ENCODE measurements around the gene TTC7B. TPM values are rescaled to one million over a fixed set of nuclear protein-coding genes. Genes with fewer than 3 reads are reported as not detected.
A peak's percentile ranks its signal among the peaks of the same experiment; 100 is the strongest.

Gene TTC7B
- total and polyA plus RNA-seq, 2 donors (not counting 1 experiment from before 2014, with no cell fraction given), result 18.8 to 37.5 TPM

DNA sequence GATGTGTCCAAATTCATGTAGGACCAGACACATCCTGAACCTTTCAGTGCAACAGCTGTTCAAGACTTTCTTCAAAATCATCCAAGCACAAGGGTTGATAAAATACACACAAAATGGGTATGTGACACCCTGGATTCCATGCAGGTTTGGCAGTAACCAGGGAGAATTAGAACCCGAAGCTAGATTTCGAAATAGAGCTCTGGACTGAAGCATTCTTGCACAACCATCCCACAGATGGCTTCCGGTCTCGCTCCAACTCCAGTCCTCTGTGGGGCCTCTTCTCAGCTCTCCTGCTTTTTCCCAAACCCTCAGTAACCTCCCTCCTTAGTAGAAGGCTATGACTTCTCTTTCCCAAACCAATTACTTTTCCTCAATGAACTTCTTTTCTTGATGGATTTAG, 171.3 kb downstream of the TTC7B start:
- H2AFZ ChIP-seq (ENCODE audit: low read length), result no peak overlapping the region
- no peaks in the 10 kb centered on the region for H3K27me3 ChIP-seq (ENCODE audit: control insufficient read depth, insufficient read depth, low read length)
- H3K4me1 ChIP-seq (ENCODE audit: control insufficient read depth, extremely low read depth, insufficient read depth, low read length), result no peaks in the 10 kb centered on the region
- no peak for TF ChIP-seq EZH2 (IDR thresholded peaks at IDR 0.05; ENCODE audit: low read length, missing control alignments)
- TF ChIP-seq, protein P1, sequence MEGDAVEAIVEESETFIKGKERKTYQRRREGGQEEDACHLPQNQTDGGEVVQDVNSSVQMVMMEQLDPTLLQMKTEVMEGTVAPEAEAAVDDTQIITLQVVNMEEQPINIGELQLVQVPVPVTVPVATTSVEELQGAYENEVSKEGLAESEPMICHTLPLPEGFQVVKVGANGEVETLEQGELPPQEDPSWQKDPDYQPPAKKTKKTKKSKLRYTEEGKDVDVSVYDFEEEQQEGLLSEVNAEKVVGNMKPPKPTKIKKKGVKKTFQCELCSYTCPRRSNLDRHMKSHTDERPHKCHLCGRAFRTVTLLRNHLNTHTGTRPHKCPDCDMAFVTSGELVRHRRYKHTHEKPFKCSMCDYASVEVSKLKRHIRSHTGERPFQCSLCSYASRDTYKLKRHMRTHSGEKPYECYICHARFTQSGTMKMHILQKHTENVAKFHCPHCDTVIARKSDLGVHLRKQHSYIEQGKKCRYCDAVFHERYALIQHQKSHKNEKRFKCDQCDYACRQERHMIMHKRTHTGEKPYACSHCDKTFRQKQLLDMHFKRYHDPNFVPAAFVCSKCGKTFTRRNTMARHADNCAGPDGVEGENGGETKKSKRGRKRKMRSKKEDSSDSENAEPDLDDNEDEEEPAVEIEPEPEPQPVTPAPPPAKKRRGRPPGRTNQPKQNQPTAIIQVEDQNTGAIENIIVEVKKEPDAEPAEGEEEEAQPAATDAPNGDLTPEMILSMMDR (conservative IDR thresholded peaks at IDR 0.05 in 1 of 2, IDR thresholded peaks at IDR 0.05 in 1 of 2; ENCODE audit: low read depth in 1 of 2, low read length in 2 of 2), result no peak
- H3K79me2 ChIP-seq (ENCODE audit: control insufficient read depth, insufficient read depth, low read length), result no peaks in the 10 kb centered on the region
- peak; percentile 55 to 90 for DNase-seq (ENCODE audit: low read depth in 2 of 2)
- no peak overlapping the region for H3K27ac ChIP-seq (ENCODE audit: insufficient read depth, low read length)
- H4K20me1 ChIP-seq (ENCODE audit: control insufficient read depth, extremely low read depth, insufficient read depth, low read length), result no peaks in the 10 kb centered on the region
- no peak overlapping the region for H3K9ac ChIP-seq (ENCODE audit: insufficient read depth, low read length)
- H3K4me3 ChIP-seq (replicated peaks in 1 of 4; ENCODE audit: control extremely low read depth in 1 of 4, insufficient read depth in 1 of 4, low read depth in 3 of 4, low read length in 4 of 4), result no peak overlapping the region
- no peaks in the 10 kb centered on the region for H3K9me3 ChIP-seq (ENCODE audit: control insufficient read depth, insufficient read depth, low read depth, low read length)
- H3K4me2 ChIP-seq (ENCODE audit: extremely low read depth, insufficient read depth, low read length), result no peak overlapping the region
- no peaks in the 10 kb centered on the region for H3K36me3 ChIP-seq (ENCODE audit: control insufficient read depth, insufficient read depth, low read length)

DNA sequence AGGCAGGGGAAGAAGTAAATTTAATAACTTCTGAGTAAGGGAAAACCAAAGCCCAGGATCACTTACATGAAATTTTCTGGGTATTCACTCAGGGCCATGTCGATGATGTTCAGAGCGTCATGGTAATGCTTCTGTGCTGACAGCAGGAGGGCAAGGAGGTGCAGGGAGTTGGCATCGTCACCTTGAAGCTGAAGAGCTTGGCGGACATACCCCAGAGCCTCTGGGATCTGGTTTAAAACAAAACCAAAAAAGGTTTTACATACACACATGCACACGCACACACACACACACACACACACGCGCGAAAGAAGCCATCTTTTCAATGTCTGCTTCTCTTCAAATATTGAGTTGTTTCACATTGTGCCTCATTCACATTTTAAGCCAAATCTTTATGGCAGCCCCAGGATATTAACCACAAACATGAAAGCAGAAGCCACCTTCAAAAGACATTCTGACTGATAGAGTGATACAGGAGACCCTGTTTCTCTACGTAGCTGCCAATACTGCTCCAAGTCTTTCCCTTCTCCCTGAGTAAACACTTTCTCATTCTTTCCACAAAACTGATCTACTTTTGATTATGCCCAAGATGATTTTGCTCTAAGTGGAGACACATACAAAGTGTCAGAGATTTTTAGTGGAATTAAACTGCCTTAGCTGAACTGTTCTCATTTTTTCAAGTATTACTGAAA, 172.1 kb downstream of the TTC7B start:
- Histone ChIP-seq H3K4me1 (ENCODE audit: control insufficient read depth, extremely low read depth, insufficient read depth, low read length) (no peaks in the 10 kb centered on the region), H3K4me3 (replicated peaks in 1 of 4; ENCODE audit: control extremely low read depth in 1 of 4, insufficient read depth in 1 of 4, low read depth in 3 of 4, low read length in 4 of 4) (no peak overlapping the region), H3K36me3 (ENCODE audit: control insufficient read depth, insufficient read depth, low read length) (no peaks in the 10 kb centered on the region), H3K9ac (ENCODE audit: insufficient read depth, low read length) (no peak overlapping the region), H2AFZ (ENCODE audit: low read length) (no peak overlapping the region), H3K27ac (ENCODE audit: insufficient read depth, low read length) (no peak overlapping the region), H3K79me2 (ENCODE audit: control insufficient read depth, insufficient read depth, low read length) (no peaks in the 10 kb centered on the region), H4K20me1 (ENCODE audit: control insufficient read depth, extremely low read depth, insufficient read depth, low read length) (no peaks in the 10 kb centered on the region), H3K9me3 (ENCODE audit: control insufficient read depth, insufficient read depth, low read depth, low read length) (no peaks in the 10 kb centered on the region), H3K27me3 (ENCODE audit: control insufficient read depth, insufficient read depth, low read length) (no peaks in the 10 kb centered on the region), H3K4me2 (ENCODE audit: extremely low read depth, insufficient read depth, low read length) (no peak overlapping the region)
- TF ChIP-seq EZH2 (IDR thresholded peaks at IDR 0.05; ENCODE audit: low read length, missing control alignments), result no peak
- no peak for DNase-seq (ENCODE audit: low read depth in 2 of 2)

DNA sequence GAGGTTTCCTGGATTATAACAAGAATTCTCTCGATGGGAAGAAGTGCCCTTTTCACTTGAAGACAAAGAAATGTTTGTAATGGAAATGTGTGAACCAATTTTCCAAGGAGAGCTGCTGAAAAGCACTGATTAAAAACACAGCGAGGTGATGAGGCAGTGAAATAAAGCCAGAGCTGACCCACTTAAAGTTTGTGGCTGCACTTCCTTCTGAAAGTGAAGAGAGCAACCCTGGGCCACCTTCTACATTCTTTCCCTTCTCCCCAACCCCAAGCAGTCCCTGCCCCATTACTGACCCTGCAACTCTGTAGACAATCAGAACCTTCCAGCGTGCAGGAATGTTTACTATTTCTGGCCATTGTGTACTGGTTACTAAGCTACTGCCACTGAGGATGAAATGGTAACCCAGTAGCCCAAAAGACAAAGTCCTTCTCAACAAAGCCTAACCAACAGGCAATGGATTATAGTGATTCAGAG, 173.9 kb downstream of the TTC7B start:
- Histone ChIP-seq H4K20me1 (ENCODE audit: control insufficient read depth, extremely low read depth, insufficient read depth, low read length) (no peaks in the 10 kb centered on the region), H3K9ac (ENCODE audit: insufficient read depth, low read length) (no peak overlapping the region), H3K9me3 (ENCODE audit: control insufficient read depth, insufficient read depth, low read depth, low read length) (no peaks in the 10 kb centered on the region), H3K4me3 (replicated peaks in 1 of 4; ENCODE audit: control extremely low read depth in 1 of 4, insufficient read depth in 1 of 4, low read depth in 3 of 4, low read length in 4 of 4) (no peak overlapping the region), H3K27me3 (ENCODE audit: control insufficient read depth, insufficient read depth, low read length) (no peaks in the 10 kb centered on the region), H3K79me2 (ENCODE audit: control insufficient read depth, insufficient read depth, low read length) (no peaks in the 10 kb centered on the region), H3K4me2 (ENCODE audit: extremely low read depth, insufficient read depth, low read length) (no peak overlapping the region), H3K27ac (ENCODE audit: insufficient read depth, low read length) (no peak overlapping the region), H3K4me1 (ENCODE audit: control insufficient read depth, extremely low read depth, insufficient read depth, low read length) (no peaks in the 10 kb centered on the region), H2AFZ (ENCODE audit: low read length) (no peak overlapping the region), H3K36me3 (ENCODE audit: control insufficient read depth, insufficient read depth, low read length) (no peaks in the 10 kb centered on the region)
- DNase-seq (ENCODE audit: low read depth in 2 of 2), result peak in 1 of 2 donors; percentile 73
- TF ChIP-seq, protein P1 (conservative IDR thresholded peaks at IDR 0.05 in 1 of 2, IDR thresholded peaks at IDR 0.05 in 1 of 2; ENCODE audit: low read depth in 1 of 2, low read length in 2 of 2), result no peak
- TF ChIP-seq EZH2 (IDR thresholded peaks at IDR 0.05; ENCODE audit: low read length, missing control alignments), result no peak

All from fibroblast of lung (primary cell).